Lower lobe of right lung (tissue), 2 donors: ENCODE data around the gene KCNH5. TPM values are rescaled to one million over a fixed set of nuclear protein-coding genes. Genes with fewer than 3 reads are reported as not detected.

Experiments
- ATAC-seq, 2 donors: fragments of 200-7000 bp; cut with Tn5 transposase; one replicate each; pipeline ENCODE4 v1.9.1; 2020 to 2022; ENCODE audit warnings: mild to moderate bottlenecking in 2 of 2, moderate library complexity in 2 of 2
- DNase-seq: peaks from one replicate; pipeline ENCODE4 v3.0.0-alpha.2; 2020
- H3K27ac ChIP-seq: fragments of 200-600 bp; one replicate; pipeline ENCODE4 v1.8.0; 2022
- H3K27me3 ChIP-seq: fragments of 200-600 bp; one replicate; pipeline ENCODE4 v1.8.0; 2022; ENCODE audit warnings: low read depth
- H3K36me3 ChIP-seq: fragments of 200-600 bp; one replicate; pipeline ENCODE4 v1.8.0; 2022; ENCODE audit warnings: mild to moderate bottlenecking
- H3K4me1 ChIP-seq: fragments of 200-600 bp; one replicate; pipeline ENCODE4 v1.8.0; 2022
- H3K4me3 ChIP-seq: fragments of 200-600 bp; one replicate; pipeline ENCODE4 v1.8.0; 2022; ENCODE audit warnings: mild to moderate bottlenecking
- H3K9me3 ChIP-seq: fragments of 200-600 bp; one replicate; pipeline ENCODE4 v1.8.0; 2022
- intact Hi-C: fragments of 100-400 bp; cut with DNase I; formaldehyde crosslinking; loops from one replicate; pipeline ENCODE4 v1.11.0; 2022
- total RNA-seq: library from RNA; stranded (reverse); fragmentation: NEBNext Ultra II Directional; extraction: Animal tissue kit (Norgen Biotek cat#: 25700); gene quantifications from one replicate; pipeline ENCODE4 v1.2.1, GENCODE V29; 2021
- TF ChIP-seq, protein P1 (sequence below): fragments of 200-600 bp; IDR thresholded peaks from one replicate; pipeline ENCODE4 v1.8.0; 2022; ENCODE audit warnings: antibody characterized with exemption, mild to moderate bottlenecking
- donor health status: DM: no; HTN: yes; CAD: no; lungs with severe emphysema.

Gene KCNH5
- total RNA-seq, 1 donor from 2014 or later, result not detected

DNA sequence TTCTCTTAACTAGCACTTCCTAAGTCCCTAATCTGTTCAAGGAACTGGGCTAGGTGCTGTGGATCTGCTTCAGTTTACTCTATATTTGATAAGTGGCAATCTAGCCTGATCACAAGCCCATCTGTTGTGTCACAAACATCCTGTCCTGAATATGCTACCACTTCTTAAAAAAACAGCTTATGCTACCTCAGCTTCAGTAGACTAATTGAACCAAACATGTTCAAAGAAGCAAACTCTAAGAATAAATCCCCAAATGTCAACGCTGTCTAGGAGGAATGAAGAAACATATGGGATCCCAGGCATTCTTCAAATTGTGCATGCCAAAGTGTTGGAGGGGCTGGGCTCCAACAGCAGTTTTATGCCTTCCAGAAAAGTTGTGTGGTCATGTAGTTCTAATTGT is 10.4 kb upstream of the KCNH5 start:
- ATAC-seq (no peak), DNase-seq (no peak)
- peaks cover 11% of the 10 kb centered on the region for H3K27me3 ChIP-seq

DNA sequence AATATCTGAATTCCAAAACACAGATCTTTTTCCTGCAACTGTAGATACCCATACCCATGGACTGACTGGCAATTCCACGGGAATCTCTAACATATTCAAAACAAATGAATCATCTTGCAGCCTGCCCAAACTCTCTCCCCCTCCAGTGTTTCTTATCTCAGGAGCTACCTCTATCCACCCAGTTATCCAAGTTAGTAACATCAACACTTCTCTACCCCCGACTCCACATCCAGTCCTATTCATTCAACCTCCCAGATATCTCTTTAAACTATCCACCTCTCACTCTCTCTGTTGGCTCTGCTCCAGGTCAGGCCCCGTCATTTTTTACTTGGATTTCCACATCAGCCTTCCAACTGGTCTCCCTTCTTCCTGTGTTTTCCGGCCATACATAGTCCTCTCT is 6.7 kb upstream of the KCNH5 start:
- TF ChIP-seq, protein P1, sequence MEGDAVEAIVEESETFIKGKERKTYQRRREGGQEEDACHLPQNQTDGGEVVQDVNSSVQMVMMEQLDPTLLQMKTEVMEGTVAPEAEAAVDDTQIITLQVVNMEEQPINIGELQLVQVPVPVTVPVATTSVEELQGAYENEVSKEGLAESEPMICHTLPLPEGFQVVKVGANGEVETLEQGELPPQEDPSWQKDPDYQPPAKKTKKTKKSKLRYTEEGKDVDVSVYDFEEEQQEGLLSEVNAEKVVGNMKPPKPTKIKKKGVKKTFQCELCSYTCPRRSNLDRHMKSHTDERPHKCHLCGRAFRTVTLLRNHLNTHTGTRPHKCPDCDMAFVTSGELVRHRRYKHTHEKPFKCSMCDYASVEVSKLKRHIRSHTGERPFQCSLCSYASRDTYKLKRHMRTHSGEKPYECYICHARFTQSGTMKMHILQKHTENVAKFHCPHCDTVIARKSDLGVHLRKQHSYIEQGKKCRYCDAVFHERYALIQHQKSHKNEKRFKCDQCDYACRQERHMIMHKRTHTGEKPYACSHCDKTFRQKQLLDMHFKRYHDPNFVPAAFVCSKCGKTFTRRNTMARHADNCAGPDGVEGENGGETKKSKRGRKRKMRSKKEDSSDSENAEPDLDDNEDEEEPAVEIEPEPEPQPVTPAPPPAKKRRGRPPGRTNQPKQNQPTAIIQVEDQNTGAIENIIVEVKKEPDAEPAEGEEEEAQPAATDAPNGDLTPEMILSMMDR, result no peak
- intact Hi-C loops, result no loop called here
- peak in 1 of 2 donors; percentile 11 for ATAC-seq

More for the DNA sequence above, 10.4 kb upstream of the KCNH5 start:
- Histone ChIP-seq H3K27ac (no peak overlapping the region), H3K4me1 (no peaks in the 10 kb centered on the region), H3K9me3 (no peaks in the 10 kb centered on the region), H3K36me3 (no peaks in the 10 kb centered on the region), H3K4me3 (no peak overlapping the region)
- TF ChIP-seq, protein P1, result no peak
- intact Hi-C loops, result no loop called here

DNA sequence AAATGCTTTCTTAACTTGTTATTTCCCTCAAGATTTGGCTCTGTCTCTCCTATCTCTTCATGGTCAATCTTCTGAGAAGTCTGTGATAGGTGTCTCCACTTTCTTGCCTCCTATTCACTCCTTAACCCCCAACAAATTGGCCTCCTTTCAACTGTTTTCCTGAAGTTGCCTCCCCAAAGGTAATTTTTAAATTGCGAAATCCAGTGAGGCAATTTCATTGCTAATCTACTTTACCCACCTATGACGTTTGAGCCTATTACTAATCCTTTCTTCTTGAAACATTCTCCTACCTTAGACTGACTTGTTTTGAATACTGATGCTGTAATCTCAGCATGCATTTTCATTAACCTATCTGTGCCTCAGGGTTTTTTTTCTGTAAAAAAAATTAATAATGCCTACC is 6.0 kb upstream of the KCNH5 start:
- H3K4me3 ChIP-seq, result no peak overlapping the region
- peaks cover 34% of the 10 kb centered on the region for H3K27me3 ChIP-seq
- intact Hi-C loops, result no loop called here
- no peaks in the 10 kb centered on the region for H3K36me3 ChIP-seq
- DNase-seq (no peak), ATAC-seq (no peak)
- H3K4me1 ChIP-seq, result peaks cover 3% of the 10 kb centered on the region
- H3K9me3 ChIP-seq, result no peaks in the 10 kb centered on the region
- no peak overlapping the region for H3K27ac ChIP-seq
- TF ChIP-seq, protein P1, result no peak

More for the DNA sequence above, 6.7 kb upstream of the KCNH5 start:
- Histone ChIP-seq H3K4me3 (no peak overlapping the region), H3K9me3 (no peaks in the 10 kb centered on the region), H3K27me3 (peaks cover 30% of the 10 kb centered on the region), H3K36me3 (no peaks in the 10 kb centered on the region), H3K4me1 (no peaks in the 10 kb centered on the region), H3K27ac (no peak overlapping the region)
- no peak for DNase-seq

DNA sequence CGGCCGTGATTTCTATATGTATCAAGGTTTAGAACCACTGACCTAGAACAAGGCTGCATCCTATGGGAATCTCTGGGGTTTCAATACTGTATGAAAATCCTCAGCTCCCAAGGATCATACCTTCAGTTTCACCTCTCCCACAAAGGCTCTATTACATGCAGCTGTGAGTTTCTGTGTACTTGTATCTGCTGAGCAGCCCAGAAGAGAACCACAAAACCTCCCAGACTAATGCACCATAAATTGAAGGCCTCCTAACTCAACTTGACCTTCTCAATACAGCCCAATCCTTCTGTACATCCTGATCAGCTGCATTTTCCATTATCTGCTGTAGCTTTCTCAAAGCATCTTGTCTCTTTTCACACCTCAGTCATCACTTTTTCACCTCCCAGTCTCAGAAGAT is 5.4 kb upstream of the KCNH5 start:
- peaks cover 9% of the 10 kb centered on the region for H3K4me1 ChIP-seq
- H3K9me3 ChIP-seq, result no peaks in the 10 kb centered on the region
- H3K27ac ChIP-seq, result no peak overlapping the region
- H3K36me3 ChIP-seq, result no peaks in the 10 kb centered on the region
- intact Hi-C loops, result no loop called here
- ATAC-seq, result no peak
- DNase-seq, result no peak
- TF ChIP-seq, protein P1, result no peak
- H3K4me3 ChIP-seq, result no peak overlapping the region
- H3K27me3 ChIP-seq, result peaks cover 41% of the 10 kb centered on the region

DNA sequence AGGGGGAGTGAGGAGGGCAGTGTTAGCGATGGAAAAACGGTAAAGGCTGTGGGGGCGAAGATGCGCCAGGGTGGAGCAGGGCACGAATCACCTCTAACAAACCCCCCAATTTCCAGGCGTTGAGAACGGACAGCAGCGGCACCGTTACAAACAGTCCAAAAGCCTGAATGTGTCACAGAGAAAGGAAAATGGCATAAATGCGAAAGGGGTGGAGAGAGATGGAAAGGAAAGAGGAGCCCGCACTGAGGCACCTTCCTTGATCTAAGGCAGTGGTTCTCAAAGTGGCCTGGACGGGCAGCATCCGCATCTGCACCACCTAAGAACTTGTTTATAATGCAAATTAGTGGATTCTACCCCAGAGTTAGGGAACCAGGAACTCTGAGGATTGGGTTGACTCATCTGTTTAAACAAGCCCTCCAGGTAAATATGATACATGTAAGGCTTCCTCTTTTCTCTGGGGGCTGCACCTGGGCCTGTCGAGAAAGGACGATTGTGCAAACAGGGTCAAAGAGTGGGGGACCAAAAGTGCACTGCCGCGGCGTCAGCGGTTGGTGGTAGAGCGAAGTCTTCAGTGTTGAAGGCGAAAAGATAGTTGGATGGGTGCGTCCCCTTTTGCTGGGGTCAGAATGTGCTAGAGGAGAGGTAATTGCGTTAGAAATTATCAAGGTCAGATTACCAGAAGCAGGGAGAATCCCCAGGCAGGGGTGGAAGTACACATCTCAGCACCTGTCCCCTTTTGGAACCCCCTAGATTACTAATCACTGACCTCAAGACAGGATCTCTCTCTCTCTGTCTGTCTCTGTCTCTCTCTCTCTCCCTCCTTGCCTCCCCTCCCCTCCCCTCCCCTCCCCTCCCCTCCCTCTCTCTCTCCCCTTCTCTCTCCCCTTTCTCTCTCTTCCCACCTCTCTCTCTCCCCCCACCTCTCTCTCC is 1.3 kb upstream of the KCNH5 start:
- TF ChIP-seq, protein P1, result no peak
- intact Hi-C loops, result no loop called here
- Histone ChIP-seq H3K27ac (no peak overlapping the region), H3K27me3 (peaks cover 66% of the 10 kb centered on the region), H3K4me1 (peaks cover 15% of the 10 kb centered on the region), H3K4me3 (peak overlapping the region; percentile 37), H3K9me3 (no peaks in the 10 kb centered on the region), H3K36me3 (no peaks in the 10 kb centered on the region)
- DNase-seq, result no peak
- ATAC-seq, result no peak
